C1 segment of cervical spinal cord (tissue), 14 donors: Measurements from ENCODE around the gene ATG10.
"Not testable (repeated sequence)": the region's sequence is repeated elsewhere in the genome, so short reads cannot be mapped to it uniquely, and the experiment has no call there.

Experiments used
- DNase-seq, 14 donors: peaks; one replicate each; lab custom pipeline; 2025; lab: John Stamatoyannopoulos, UW

Gene ATG10

DNA sequence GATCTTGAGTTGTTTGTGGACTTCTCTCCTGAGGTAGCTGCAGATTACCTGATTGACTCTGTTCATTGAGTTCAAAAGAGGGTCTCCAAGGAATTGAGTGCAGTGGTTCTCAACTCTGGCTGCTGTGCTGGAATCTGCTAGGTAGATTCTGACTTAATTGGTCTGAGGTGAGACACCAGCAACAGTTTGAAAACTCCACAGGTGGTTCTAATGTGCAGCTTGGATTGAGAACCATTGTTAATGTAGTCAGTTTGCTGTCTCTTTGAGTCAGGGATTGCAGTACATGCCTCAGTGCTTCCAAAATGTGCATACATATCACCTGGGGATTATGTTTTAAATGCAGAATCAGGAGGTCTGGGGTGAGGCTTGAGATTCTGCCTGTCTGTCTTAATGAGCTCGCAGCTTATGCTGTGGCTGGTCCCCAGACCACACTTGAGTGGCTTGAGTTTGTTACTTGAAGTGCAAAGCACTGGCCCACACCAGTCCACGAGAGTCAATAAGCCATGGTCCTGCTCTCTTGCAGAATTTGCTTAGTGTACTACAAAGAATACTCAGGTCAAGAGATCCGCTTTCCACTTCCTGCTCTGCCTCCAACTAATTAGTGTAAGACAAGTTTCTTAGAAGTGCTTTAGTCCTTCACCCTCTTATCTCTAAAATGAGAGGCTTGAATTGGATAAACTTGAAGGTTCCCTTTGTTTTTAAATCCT lies 82.3 kb downstream of the ATG10 start:
- no peak for DNase-seq

DNA sequence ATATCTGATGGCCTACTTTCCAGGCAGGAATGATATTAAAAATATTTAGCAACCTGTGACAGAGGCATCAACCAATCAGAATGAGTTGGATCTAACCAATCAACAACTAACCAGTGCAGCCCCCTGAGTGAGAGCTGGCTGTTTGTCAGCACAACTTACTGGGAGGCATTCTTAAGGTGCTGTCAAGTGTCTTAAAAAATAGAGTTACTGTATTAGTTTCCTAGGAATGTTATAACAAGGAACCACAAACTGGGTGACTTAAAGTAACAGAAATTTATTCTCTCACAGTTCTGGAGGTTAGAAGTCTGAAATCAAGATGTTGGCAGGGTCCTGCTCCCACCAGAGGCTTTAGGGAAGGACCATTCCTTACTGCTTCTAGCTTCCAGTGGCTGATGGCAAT lies 85.2 kb downstream of the ATG10 start:
- no peak for DNase-seq

DNA sequence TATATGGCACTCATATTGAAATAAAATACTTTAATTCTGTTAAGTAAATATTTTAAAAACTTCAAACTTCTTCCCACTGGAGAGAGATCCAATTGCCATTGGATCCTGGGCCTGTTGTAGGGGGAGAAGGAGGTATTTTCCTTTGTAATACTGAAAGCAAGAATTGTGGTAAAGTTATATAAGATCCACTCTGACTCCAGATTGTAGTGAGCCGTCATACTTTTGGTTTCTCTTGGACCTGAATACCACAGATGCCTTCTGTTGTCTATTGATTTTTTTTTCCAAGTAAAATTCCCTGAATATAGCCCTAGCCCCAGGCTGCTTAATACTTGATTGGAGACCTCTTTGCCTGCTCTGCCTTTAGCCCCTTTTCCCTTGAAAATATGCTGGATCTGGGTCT lies 86.9 kb downstream of the ATG10 start:
- DNase-seq: no peak

DNA sequence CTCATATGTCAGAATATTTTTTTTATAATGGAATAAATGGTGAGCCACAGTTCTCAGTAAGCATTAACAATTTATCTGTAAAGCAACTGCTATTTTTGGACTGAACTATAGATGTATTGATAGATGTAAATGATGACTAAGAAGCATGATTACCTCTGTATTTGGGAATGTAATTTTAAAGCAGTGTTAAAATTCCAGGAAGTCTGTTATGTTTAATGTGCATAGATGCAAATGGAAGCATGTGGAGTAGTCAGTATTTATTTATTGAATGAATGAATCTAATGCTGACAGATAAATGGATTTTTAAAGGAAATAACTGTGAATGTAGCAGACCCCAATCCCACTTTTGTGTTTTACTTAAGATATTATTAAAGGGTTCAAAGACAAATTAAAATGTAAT lies 95.0 kb downstream of the ATG10 start:
- DNase-seq: no peak

DNA sequence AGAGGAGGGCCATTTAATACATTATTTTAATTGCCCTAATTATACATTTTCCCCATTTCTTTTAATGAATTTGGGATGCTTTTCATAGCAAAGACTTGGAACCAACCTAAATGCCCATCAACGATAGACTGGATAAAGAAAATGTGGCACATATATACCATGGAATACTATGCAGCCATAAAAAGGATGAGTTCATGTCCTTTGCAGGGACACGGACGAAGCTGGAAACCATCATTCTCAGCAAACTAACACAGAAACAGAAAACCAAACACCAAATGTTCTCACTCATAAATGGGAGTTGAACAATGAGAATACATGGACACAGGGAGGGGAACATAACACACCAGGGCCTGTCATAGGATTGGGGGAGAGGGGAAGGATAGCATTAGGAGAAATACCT lies 96.2 kb downstream of the ATG10 start:
- DNase-seq: not testable (repeated sequence)

DNA sequence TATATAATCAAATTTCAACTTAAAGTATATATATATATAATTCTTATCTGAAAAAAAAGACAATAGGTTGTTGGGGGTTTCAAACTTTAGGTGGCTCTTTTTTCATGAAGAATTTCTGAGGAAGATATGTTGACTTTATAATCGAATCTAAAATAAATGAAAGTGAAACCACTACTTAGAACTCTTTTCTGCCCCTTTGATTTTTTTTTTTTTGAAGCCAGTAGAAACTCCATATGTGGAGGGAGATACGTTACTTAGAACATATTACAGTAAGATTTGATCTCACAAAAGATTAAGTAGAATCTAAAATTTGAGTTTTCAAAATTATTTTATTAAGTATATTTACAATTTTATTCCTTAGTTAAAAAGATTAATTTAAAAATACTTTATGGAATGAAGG lies 96.9 kb downstream of the ATG10 start:
- DNase-seq: no peak

DNA sequence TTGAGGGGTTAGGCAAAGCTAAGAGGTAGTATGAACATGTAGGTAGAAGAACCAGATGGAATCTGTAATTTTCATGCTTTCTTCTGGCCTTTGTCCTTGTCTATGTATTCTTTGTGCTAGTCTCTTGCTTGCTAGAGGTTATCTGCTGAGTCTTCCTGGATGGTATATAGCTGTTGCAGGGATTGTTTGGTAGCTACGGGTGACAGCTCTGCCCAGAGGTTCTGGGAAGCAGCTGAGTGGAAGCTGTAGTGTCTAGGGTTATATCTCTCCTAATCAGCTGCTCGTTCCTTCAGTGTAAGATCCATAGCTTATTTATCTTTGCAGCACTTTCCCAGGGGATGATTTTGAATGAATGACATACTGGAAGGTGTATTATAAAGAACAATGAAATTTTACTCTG lies 100.3 kb downstream of the ATG10 start:
- DNase-seq: no peak

DNA sequence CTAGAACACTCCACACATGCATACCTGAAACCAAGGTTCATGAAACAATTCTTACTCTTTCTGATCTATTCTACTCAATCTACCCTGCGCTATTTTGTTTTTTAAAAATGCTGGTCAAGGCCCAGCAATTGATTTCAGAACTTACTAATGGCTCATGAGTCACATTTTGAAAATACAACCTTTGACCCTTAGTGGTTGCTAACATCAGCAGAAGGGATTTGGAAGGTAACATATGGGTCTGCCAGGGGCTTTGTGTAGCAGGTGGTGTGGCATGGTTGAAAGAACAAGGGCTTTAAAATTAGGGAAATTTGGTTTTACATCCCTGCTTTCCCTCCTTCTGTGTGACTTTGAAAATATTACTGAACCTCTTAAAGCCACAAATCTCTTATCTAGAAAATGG lies 101.4 kb downstream of the ATG10 start:
- DNase-seq: peak in 1 of 14 donors; percentile 54

DNA sequence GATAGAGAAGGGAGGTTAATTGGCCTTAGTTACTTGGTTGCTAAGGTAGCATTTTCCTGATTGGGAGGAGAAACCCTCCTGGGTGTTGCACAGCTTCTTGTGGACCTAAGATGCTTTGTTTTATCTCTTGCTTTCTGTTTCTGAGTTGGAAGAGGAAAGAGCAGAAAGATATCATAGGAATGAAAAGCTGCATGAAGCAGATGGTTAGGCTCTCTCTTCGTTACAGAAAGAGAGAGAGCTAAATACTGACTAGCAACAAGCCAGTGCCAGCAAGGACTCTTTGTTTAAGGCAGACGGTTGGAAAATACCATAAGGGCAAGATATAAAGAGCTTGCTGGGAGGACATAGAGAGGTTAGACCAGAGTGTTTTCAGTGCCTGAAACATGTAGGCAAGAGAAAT lies 103.1 kb downstream of the ATG10 start:
- DNase-seq: peak in 1 of 14 donors; percentile 86

DNA sequence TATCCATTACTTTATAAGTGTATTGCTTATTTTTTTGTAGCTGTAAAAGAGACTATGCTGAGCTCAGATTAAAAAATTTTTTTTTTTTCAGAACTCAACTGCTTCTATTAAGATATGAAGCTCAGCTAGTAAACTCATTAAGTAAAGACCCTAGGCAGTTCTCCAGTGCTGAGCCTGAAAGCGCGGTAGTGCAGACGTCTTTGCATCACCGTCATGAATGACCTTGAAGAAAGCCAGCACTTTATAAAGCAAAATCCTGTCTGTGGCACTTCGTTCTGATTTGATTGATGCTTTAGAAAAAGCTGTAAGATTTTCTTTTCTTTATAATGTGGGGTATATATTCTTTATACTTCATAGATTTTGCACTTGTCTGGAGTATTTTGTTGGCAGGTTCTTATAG lies 105.7 kb downstream of the ATG10 start:
- DNase-seq: no peak

DNA sequence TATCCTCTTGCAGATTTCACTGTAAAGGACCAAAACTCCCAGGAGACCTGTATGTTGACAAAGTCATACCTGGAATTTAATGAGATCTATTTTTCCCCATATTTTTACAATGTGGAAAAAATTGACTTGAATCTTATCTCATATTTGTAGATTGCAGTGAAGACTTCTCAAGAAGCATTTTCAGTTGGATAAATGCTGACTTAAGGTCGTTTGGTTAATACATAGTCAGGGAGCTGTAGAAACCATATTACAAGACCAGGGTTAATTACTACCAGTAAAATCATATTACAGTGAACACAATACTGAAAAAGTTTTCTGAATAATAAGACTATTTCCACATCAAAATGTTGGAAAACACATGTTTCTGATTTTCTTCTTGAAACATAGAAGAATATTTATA lies 119.8 kb downstream of the ATG10 start:
- DNase-seq: no peak

DNA sequence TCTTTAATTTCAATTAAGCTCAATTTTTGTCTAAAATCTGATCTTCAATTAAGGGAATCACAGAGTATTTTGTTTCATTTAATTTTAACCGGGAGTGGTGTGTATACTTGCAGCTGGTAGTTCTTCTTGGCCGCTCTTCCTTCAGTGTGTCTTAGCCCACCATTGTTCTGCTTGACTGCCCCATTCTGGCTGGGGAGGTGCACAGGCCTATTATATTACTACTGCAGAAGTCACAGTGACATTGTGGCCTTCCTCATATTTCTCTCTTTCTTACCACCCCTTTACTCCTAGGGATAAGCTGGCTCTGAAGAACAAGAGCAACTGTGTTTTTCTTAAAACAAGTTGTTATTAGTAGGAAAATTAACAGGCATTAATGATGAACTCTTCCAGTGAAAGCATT lies 123.7 kb downstream of the ATG10 start:
- DNase-seq: no peak

DNA sequence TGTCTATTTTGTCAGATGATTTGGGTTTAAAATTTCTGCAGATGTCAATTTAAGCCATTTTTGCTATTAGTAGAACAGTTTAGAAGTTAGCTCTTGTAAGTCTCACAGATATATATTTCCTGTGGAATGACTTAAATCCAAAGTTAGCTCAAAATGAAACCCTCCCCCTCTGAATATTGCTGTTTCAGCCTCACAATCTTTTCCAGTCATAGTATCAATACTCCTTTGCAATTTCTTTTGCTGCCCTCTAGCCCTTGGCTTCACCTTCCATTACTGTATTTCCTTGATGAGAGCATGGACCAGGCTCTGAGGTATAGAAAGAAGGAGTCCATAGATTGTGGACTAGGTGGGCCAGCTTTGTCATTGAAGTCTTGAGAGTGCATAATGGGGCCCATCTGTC lies 124.4 kb downstream of the ATG10 start:
- no peak for DNase-seq

DNA sequence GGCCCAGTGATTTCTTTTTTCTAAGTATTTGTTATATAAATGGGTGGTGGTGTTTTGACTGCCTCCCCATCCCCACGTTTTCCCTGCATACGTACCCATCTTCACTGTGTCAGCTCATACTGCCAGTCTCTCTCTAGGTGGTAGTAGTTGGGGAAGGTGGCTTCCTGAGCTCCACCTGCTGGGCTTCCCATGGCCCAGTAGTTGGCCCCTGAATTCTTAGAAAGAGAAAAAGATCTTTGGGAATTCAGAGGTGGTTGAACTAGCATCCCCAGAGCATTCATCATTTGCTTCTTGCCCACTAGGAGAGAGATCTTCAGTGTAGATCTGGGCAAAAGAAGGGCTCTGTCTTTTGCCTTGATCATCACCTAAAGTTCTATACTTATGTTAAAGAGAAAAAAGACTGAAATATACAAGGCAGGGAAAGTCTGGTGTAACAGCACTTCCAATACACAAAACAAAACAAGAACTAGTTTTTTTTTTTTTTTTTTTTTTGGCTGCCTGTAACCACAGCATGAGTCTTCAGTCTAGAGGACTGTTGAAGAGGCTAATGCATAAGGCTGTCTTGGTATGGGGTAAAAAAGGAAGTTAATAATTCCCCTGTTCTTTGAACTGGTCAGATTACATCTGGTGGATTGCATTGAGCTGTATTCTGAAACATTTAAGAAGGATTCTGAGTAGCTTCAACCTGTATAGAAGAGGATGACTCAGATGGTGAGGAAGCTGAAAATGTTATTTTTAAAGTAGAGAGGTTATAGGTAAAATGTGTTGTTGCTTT lies 128.7 kb downstream of the ATG10 start:
- DNase-seq: no peak

DNA sequence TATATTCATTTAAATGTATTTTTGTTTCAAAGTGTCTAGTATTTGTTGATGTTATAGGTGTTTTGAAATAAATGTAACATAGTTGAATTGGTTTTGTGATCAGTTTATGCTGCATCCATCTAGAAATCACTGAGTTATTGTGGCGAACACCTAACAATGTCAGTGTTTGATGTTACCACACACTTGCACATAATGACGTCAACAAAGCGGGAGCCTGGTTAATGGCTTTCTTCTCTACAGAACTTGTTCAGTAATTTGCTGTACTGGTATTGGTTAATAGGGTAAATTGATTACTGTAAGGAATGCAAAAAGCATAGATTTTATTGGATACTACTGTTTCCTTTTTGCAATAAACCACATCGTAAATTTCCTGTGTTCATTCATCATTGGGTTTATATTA lies 133.0 kb downstream of the ATG10 start:
- DNase-seq: no peak

DNA sequence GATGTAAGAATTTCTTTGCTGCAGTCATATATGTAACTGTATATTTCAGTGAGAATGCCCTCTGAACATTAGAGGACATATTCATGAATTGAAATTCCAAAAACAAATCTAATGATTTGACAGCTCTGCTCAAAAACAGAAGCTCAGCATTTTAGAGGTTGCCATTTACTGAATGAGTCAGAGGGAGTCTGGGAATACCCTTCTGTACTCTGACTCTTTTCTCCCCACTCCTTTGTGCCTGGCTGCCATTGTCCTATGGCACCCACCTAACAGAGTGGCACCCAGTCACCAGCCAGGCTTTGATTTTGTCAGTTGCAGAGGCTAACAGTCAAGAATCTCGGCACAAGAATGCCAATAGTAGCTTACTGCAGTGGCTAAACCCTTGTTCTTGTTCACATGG lies 133.6 kb downstream of the ATG10 start:
- DNase-seq: peak in 6 of 14 donors; percentile 4 to 27 (median 19)

DNA sequence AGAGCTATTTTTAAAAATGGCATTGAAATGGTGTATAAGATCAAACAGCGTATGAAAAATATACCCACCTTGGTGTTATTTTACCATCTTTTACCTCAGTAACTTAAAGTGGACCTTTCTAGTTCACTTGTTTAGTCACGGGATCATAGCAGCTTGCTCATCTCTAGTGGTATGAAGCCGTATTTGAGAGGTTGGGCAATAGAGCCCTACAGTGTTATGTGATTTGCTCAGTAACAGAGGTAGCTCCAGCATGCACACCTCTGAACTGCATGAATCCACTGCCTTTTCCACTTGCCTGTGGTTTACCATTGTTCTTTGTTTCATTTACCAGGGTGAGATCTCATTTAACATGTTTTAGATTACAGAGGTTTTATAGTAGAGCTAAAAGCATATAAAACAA lies 134.4 kb downstream of the ATG10 start:
- DNase-seq: peak in 2 of 14 donors; percentile 13 to 63

DNA sequence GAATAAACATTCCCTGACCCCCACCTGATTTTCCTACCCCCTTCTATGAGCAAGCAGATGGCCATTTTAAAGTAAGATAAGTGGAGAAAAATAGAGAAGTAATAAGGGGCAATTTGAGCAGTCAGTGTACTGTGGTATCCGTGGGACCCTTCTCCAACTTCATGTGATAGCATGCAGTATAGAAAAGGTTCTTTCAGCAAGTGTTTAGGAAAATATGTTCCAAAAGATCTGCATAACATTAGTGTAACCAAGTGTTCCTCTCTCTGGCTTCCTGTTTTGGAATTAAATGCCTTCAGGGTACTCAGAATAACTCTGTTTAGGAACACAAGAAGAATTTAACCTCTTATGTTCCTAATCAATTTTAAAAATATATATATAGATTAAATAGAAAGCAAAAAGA lies 134.9 kb downstream of the ATG10 start:
- DNase-seq: peak in 1 of 14 donors; percentile 4

DNA sequence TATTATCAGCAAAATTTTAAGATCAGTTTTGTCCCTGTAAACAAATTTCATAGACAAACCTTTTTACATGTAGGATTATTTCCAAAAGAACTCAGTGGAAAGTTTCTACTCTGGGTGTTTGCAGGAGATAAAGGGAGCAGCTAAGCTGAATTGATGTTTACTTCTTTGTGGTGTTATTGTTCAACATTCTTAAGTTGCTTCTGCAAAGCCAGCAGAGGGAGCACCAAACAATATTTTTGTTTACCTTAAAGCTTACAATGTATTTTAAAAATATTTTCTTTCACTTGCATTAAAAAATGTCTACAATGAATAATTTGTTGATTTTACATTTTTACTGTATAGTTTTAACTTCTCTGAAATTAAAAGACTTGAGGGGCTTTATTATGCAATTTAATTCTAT lies 135.4 kb downstream of the ATG10 start:
- peak in 1 of 14 donors; percentile 18 for DNase-seq

DNA sequence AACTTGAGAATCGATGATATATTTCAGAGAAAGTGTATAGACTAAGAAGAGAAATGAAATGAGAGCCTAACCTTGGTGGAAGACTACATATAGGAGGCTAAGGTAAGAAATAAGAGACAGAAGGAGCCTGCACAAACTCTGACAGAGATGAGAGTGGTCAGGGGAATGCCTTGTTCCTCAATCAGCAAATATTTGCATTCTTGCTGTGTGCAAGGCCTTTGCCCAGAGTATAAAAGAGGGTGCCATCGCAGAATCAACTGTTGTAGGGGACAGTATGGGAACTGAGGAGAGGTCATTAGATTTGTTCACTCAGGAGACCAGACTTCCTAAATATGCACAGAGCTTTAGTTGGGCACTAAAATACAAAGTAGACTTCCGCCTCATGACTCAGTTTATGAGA lies 137.2 kb downstream of the ATG10 start:
- no peak for DNase-seq

DNA sequence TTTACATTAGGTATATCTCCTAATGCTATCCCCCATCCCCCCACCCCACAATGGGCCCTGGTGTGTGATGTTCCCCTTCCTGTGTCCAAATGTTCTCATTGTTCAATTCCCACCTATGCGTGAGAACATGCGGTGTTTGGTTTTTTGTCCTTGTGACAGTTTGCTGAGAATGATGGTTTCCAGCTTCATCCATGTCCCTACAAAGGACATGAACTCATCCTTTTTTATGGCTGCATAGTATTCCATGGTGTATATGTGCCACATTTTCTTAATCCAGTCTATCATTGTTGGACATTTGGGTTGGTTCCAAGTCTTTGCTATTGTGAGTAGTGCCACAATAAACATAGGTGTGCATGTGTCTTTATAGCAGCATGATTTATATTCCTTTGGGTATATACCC lies 138.1 kb downstream of the ATG10 start:
- DNase-seq: not testable (repeated sequence)

DNA sequence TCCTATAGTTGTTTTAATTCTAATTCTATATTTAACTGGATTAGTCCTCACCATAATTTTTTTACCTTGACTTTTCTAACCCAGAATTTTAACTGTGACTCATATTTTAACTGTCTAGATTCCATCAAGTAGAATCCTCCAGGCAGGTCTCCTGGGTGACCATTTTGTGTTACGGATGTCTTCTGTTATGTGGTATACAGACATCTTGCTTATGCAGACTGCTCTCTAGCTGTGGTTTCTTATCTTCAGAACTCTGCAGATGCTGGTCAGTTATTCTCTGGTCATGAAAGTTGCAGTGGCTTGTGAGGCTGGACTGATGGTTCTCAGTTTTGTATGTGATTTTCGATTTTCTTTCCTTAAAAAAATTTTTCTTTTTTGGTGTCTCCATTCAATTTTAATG lies 139.4 kb downstream of the ATG10 start:
- no peak for DNase-seq

DNA sequence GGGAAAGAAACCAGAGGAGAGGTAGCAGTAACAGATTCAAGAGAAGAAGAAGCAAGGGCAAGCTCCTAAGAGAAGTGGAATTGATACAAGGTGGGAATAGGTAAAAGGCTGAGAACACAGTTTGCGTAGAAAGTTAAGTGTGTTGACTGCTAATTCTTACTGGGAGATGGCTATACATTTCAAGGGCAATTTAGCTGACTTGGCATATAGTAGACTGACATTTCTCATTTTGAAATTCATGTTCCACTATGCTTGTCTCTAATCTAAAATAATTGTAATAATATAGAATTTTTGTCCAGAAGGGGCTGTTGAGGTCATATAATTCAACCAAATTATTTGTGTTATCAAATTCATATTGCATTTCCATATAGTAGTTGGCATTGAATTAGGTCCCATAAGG lies 144.0 kb downstream of the ATG10 start:
- DNase-seq: no peak
